GM21619 (cell line): ENCODE results near the gene CD52.
"Not testable (repeated sequence)": the region's sequence is repeated elsewhere in the genome, so short reads cannot be mapped to it uniquely, and the experiment has no call there.

Experiments used
- ATAC-seq: cut with Tn5 transposase; IDR thresholded peaks from one replicate; pipeline ENCODE4 v1.9.1; 2021; ENCODE audit not compliant: unreplicated experiment

Gene CD52

GRCh38 chr1:26327956-26328362 lies 10.2 kb downstream of the CD52 start:
- no peak for ATAC-seq

DNA sequence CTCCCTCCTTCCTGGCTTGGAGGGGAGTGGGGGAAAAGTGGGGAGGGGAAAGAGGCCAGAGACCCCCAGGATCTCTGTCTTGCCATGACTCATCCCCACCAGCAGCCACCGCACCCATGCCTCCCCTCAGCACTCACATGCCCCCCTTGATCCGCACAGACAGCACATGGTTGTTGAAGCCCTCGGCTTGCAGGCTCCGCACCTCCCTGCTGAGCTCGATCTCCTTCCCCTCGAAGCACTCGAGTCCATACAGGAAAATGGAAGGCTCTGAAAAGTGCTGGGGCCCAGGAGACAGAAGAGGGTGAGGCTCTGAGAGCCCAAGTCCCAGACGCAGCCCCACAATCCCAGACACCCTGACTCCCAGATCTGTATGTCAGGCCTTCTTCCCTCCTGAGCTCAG lies 10.8 kb downstream of the CD52 start:
- ATAC-seq = no peak

GRCh38 chr1:26329380-26329779 lies 11.6 kb downstream of the CD52 start:
- not testable (repeated sequence) for ATAC-seq

DNA sequence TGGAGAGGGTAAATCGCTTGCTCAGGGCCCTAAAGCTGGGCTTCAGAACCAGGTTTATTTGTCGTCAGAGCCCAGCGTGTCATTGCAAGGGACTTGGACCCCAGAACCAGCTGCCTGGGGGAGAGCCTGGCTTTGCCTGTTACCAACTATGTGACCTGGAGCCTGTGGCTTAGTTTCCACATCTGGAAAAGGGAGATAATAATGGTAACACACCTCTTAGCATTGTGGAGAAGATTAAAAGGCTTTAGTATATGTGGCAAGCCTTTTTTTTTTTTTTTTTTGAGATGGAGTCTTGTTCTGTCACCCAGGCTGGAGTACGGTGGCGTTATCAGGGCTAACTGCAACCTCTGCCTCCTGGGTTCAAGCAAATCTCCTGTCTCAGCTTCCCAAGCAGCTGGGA lies 12.5 kb downstream of the CD52 start:
- ATAC-seq = no peak

GRCh38 chr1:26333312-26333711 lies 15.6 kb downstream of the CD52 start:
- not testable (repeated sequence) for ATAC-seq

DNA sequence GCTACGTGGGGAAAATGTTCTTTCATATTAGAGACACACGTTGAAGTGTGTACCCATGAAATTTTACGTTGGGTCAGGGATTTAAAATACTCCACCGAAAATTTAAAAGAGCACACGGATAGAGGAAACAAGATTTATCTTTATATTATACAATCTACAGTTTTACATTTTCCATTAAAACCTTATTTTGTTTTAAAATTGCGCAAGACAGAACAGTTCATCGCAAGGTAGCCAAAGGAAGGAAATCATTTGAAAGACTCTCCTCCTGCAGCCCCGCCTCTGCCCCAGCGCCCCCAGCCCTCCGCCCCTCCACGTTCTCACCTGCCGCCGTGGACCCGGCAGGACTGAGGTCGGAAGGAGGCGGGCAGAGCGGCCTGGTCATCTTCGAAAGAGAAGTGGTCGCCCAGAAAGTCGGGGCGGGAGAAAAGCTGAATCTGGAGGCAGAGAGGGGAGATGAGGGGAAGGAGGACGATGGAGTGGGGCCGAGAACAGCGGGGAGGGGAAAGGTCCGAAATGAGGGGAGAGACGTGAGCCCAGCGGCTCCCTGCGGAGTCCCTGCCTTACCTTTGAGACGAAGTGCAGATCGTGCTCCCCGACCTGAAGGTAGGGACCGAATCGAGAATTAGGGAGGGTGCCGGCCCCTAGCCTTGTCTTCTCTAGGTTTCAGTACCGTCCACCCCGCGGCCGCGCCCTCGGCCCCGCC lies 18.2 kb downstream of the CD52 start:
- peak; percentile 51 for ATAC-seq

GRCh38 chr1:26336477-26337205 lies 18.9 kb downstream of the CD52 start:
- peak; percentile 44 for ATAC-seq

- no peak for ATAC-seq
These were observed 19.4 kb downstream of the CD52 start for GRCh38 chr1:26337206-26337535.

DNA sequence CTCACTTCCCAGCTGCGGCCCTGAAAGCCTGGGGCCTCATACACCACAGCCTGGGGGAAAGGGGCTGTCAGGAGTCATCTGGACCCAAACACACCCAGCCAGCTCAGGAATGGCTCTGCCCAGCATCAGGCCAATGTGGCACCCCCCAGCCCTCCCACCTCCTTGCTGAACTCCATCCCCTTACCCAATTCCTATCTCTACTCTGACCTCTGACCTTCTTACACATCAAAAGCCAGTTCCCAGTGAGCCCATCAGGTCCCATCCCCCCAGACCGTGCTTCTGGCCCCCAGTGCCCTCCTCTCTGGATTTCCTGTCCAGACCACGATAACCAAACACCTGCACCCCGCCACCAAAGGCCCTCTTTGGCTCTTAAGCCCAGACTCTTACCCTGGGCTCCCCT lies 19.9 kb downstream of the CD52 start:
- no peak for ATAC-seq

GRCh38 chr1:26338670-26339069 lies 20.9 kb downstream of the CD52 start:
- no peak for ATAC-seq

GRCh38 chr1:26340047-26340481 lies 22.3 kb downstream of the CD52 start:
- ATAC-seq = no peak

DNA sequence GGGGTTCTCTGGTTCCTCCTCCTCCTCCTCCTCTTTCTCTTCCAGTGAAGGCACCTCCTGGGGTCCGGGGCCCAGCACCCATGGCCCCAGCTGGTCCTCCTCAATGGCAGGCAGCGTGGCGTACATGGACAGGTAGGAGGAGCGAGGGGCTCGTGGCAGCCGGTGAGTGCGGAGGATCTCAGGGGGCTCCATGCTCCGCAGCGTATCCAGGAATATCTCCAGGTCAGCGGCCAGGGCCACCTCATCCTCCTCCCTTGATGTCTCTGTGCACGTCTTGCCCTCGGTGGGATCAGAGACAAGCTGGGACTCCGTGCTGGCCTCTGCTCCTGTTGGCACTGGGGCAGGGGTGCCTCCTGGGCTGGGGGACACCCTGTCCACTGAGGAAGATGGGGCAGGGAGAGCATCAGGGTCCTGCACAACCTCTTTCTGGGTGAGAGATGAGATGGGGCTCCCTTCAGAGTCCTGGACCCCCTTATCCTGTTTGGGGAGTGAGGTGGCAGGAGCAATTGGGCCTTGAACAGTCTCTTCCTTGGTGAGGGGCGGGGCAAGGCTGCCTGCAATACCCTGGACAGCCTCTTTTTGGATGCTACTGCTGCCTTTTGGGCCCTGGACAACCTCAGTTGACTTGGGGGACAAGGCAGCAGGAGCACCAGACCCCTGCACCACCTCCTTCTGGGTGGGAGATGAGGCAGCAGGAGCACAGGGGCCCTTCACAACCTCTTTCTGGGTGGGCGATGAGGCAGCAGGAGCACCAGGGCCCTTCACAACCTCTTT lies 26.6 kb downstream of the CD52 start:
- ATAC-seq = no peak

GRCh38 chr1:26345718-26346117 lies 28.0 kb downstream of the CD52 start:
- no peak for ATAC-seq

GRCh38 chr1:26346274-26347033 lies 28.7 kb downstream of the CD52 start:
- ATAC-seq = no peak

DNA sequence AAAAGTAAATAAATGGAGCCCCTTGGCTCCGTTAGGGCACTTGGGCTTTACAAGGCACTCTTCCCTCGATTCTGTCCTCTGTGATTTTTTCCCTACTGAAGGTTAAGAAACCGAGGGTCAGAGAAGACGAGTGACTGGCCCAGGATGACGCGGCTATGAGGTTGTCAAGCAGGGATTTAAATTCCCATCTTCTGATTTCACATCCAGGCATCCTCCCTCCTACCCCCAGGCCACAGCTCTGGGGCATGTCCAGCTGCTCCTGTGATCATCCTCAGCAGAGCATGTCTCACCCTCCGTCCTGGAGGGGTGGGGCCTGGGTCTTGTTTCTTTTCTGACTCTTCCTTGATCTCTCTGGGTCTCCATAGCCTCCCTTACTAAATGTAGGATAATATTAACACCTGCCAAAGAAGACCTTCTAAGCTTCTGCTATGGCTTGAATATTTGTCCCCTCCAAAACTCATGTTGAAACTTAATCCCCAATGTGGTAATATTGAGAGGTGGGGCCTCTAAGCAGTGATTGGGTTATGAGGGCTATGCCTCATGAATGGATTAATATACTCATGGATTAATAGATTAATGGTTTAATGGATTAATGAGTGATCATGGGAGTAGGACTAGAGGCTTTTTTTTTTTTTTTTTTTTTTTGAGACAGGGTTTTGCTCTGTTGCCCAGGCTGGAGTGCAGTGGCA lies 31.6 kb downstream of the CD52 start:
- no peak for ATAC-seq

GRCh38 chr1:26349877-26350244 lies 32.1 kb downstream of the CD52 start:
- no peak for ATAC-seq

- no peak for ATAC-seq
These were observed 32.6 kb downstream of the CD52 start for GRCh38 chr1:26350343-26350700.

DNA sequence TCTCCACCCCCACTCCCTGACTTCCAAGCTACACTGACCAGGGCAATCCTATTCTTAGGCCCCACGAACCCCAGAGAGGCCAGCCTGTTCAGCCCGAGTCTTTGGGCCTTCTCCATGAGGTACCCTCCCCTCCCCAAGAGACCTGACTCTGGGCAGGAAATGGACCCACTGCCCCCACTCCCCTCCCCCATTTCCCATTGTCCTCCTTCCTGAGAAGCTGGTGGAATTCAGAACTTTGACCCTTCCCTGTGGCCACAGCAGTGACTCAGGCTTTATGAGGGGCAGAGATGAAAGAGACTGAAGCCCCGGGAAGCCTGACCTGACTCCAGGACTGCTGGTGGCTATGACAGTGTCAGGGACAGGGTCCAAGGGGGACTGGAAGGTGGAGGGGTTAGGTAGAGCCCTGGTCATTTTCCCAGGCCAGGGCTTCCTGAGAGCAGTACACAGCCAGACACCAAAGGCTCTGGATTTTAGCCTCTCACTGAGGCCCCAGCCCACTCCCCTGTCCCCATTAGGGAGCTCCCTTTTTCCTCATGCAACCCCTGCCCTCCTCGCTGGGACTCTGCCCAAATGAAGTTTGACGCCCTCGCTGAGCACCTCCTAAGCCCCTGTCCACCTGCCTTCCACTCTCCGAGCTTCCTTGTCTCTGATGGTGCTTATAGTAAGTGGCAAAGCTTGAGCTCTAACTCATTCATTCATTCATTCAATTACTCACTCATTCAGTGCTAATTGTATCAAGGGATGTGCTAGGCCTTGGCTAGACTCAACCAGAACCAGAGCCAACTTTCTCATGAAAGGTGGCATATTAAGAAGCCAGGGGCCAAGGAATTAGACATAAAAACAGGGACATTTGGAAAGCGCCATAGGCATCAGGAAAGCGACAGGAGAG lies 33.2 kb downstream of the CD52 start:
- no peak for ATAC-seq

- ATAC-seq = no peak
These were observed 34.0 kb downstream of the CD52 start for GRCh38 chr1:26351590-26352337.
